Hematopoietic multipotent progenitor cell (in vitro differentiated cells): ENCODE measurements around the gene NEU2. TPM values are rescaled to one million over a fixed set of nuclear protein-coding genes. Genes with fewer than 3 reads are reported as not detected.
"Not testable (repeated sequence)": the region's sequence is repeated elsewhere in the genome, so short reads cannot be mapped to it uniquely, and the experiment has no call there.

Source experiments
- DNase-seq, 3 donors: peaks; one replicate each; pipeline ENCODE4 v3.0.0-alpha.2; 2011 to 2015; ENCODE audit warnings: low read depth in 2 of 3, low spot score in 2 of 3
- total RNA-seq: library from RNA; depleted of rRNA; stranded (reverse); fragments of >200 nt; gene quantifications from one replicate; pipeline ENCODE4 v1.2.3, GENCODE V29; 2012

The NEU2 gene
- total RNA-seq, 1 donor: not detected

- DNase-seq: no peak
Measured at GRCh38 chr2:233009661-233010060, 22.8 kb upstream of the NEU2 start.

GRCh38 chr2:233010569-233011267 lies 21.8 kb upstream of the NEU2 start:
- DNase-seq: no peak

GRCh38 chr2:233011268-233011650 lies 21.2 kb upstream of the NEU2 start:
- no peak for DNase-seq

DNA sequence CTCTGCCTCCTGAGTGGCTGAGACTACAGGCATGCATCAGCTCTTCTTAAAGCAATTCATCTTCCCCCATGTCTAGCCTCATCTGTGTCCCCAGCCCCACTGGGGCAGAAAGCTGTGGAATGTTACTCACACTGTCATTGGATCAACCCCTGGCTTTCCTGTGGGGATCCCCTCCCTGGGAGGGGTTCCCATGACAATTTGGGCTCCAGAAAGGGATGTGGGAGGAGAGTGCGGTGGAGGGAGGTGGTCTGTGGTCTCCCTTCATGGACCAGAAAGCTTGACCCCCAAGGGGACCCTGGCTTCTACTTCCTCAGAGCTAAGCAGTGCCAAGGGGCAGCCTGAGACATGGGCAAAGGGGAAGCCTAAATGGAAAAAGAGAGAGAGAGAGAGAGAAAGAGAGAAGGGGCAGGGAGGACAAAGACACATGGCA lies 20.8 kb upstream of the NEU2 start:
- no peak for DNase-seq

GRCh38 chr2:233012301-233012971 lies 20.0 kb upstream of the NEU2 start:
- peak in 2 of 3 donors; percentile 14 to 57 for DNase-seq

DNA sequence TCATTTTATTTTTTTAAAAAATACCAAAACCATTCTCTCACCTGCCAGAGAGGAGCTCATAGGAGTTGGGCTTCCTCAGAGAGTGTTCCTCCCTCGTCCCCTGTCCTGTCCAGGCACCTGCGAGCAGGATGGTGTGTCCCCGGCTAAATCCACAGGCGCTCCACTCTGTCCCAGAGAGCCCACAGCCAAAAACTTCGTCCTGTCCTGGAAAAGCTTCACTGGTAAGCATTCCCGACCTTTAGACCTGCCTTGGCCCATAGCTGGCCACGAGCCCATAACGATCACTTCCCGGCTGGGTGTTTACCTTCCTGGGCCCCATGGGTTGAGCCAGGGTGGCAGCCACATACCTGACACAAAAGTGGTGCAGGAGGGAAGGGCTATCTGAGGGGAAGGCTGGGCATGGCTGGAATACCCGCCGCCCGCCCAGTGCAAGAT lies 19.4 kb upstream of the NEU2 start, which contains the start of gene NGEF:
NGEF (minus strand) TSS at position 230 of the 435 bp plus-strand sequence. CDS start 38,366 bp downstream, outside the sequence.
- no peak for DNase-seq

DNA sequence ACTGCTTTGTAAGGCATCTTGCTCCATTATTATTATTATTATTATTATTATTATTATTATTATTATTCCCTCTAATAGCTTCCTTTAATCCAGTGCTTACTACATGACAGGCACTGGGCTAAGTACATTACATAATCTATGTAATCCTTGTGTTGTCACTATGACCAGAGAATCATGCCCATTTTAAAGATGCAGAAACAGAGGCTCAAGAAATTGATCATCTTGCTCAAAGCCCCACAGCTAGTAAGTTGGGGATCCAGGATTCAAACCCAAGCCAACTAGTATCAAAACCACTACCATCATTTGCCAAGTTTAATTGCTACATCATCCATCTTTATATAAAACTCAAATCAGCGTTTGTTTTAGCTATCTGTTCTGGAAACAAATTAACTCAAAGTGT lies 18.8 kb upstream of the NEU2 start:
- DNase-seq: no peak

- no peak for DNase-seq
Measured at GRCh38 chr2:233015019-233015645, 17.3 kb upstream of the NEU2 start.

- DNase-seq: no peak
Measured at GRCh38 chr2:233017947-233018346, 14.5 kb upstream of the NEU2 start.

DNA sequence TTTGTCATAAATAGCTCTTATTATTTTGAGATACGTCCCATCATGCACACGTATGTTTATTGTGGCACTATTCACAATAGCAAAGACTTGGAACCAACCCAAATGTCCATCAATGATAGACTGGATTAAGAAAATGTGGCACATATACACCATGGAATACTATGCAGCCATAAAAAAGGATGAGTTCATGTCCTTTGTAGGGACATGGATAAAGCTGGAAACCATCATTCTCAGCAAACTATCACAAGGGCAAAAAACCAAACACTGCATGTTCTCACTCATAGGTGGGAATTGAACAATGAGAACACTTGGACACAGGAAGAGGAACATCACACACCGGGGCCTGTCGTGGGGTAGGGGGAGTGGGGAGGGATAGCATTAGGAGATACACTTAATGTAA lies 12.9 kb upstream of the NEU2 start:
- not testable (repeated sequence) for DNase-seq

DNA sequence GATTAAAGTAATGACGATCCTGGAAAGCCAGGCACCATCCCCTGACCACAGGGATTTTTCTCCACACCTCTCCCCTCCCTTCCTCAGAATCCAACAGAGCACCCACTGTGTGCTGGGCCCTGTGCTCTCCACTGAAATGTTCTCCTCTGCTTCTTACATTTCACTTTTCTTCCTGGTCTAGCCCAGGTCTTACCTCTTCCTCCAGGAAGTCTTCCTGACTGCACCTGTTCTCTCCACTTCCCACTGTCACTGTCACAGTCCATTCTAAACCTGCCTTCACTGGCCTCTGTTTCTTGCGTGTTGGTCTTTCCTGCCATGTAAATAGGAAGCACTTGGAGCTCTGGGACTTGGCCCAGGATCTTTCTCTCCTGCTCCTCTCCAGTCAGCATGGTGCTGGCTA lies 12.0 kb upstream of the NEU2 start:
- no peak for DNase-seq

GRCh38 chr2:233021771-233022170 lies 10.7 kb upstream of the NEU2 start:
- no peak for DNase-seq

GRCh38 chr2:233022561-233022960 lies 9.9 kb upstream of the NEU2 start:
- no peak for DNase-seq

GRCh38 chr2:233023007-233023760 lies 9.3 kb upstream of the NEU2 start:
- DNase-seq: no peak

GRCh38 chr2:233023761-233024410 lies 8.6 kb upstream of the NEU2 start:
- DNase-seq: no peak

DNA sequence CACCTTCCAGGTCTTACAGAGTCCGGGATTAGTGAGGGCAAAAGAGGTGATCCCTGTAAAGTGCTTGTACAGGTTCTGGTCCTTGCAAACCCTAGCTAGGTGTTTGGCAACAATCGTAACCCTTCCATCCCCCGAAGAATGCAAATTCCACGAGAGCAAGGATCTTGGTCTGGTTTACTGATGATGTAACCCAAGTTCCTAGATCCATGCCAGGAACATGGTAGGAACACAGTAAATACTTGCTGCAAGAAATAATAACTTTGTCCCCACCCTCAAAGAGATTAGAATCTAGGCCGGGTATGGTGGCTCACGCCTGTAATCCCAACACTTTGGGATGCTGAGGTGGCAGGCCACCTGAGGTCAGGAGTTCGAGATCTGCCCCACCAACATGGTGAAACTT lies 6.8 kb upstream of the NEU2 start:
- DNase-seq: no peak

DNA sequence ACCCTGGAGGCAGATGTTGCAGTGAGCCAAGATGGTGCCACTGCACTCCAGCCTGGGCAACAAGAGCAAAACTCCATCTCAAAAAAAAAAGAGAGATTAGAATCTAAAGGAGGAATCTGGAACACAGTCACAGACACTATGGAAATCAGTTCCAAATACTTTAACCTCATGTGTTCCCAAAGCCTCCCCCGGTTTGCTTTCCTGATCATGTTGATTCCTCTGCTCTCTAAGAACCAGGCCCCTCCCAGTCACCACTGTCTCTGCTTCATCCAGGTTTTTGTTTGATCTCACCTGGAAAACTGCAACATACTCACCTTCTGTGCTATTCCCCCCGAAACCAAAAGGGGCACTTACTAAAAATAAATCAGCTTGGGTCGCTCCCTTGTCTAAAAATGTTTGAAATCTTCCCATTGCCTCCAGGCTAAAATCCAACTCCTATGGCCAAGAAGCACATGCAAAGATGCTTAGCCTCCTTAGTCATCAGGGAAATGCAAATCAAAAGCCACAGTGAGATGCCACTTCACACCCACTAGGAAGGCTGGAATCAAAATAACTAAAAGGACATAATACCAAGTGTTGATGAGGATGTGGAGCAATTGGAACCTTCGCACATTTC lies 6.2 kb upstream of the NEU2 start:
- no peak for DNase-seq

- no peak for DNase-seq
Measured at GRCh38 chr2:233029321-233029720, 3.2 kb upstream of the NEU2 start.

DNA sequence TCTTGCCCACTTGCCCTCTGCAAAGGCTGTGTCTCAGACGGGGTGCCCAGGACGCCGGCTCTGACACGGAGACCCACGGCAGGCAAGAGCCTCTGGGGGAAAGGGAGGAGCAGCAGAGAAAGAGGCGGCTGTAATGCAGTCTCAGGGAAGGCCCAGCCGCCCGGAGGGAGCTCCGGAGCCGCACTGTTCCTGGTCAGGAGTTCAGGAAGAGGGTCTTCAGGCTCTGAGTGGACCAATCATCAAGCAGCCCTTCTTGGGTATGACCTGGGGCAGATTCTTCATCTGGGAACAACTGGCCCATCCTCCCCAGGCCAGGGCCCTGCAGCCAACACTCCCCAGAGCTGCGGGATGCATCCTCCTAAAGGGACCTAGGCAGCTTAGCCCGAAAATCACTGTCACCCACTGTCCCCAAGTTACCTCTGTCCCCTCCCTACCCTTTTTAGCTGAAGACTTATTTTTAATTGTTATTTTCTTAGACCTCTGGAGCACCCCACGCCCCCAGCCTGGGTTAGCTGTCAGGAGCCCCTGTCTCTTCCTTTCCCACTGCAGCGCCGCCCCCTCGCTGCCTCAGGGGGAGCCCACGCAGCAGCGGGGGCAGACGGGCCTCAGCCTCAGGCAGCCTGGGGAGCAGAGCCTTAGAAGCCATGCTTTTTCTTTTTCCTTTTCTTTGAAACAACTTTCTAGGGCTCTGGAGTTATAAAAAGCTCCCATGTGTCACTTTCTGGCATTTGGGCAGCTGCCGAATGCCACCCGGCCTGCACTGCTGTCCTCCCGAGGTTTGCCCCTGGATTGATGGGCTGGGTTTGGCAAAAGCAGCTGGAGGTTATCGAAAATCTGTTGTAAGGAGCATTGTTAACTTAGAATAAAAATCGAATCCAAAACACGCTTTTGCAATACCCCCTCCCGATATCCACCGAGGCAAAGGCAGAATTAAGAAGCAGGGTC lies 644 bp upstream of the NEU2 start:
- no peak for DNase-seq
